ENCODE results near the gene PRKCSH.

Gene PRKCSH

GRCh38 chr19:11499220-11499726, 63.8 kb downstream of the PRKCSH start:
- DNase-seq (ENCODE audit: low read depth in 3 of 3, low spot score in 1 of 3) = no peak

GRCh38 chr19:11499890-11500420, 64.5 kb downstream of the PRKCSH start:
- no peak for DNase-seq (ENCODE audit: low read depth in 3 of 3, low spot score in 1 of 3)
